GM19452 (cell line): ENCODE data around the gene PDE6D.
A peak's percentile ranks its signal among the peaks of the same experiment; 100 is the strongest.

Experiments
- ATAC-seq: cut with Tn5 transposase; IDR thresholded peaks from one replicate; pipeline ENCODE4 v1.9.1; 2021; ENCODE audit not compliant: unreplicated experiment

Gene PDE6D

DNA sequence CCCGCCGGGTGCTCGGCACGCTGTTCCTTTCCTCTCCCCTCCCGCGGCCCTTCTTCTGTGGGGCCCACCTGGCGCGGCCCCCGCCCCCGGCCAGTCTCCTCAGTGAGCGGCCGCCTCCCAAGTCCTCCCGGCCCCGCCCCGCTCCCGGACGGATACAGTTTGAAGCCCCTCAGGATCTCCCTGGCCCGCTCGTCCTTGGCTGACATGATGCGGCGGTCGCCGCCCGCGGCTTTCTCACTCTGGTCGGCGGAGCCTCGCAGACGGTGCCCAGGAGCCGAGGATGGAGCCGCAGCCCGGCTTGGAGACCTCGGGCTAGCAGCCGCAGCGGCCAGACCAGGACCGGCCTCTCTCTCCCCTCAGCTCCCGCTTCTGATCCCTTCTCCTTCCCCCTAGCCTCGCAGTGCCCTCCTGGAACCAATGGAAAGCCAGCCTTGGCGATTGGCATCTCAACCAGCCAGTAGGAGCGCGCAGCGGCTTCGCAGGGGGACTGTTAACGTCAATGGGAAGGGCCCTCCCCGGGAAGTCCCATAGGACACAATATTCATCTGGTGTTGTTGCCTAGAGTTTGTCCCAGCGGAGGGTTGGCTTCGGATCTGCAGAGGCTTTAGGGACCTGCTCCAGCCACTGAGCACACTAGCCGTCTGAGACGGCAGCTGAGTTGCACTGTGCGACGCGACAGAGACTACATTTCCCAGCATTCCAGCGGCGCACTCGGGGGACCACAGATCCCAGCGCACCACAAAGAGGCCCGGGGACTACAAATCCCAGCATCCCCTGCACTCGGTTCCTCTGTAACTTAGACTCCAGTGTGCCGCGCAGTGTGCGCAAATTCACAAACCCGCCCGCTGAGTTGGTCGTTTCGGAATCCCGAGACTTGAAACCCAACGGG, at the start of gene PDE6D:
Gene PDE6D (minus strand): TSS at position 374 of the 889 bp plus-strand sequence. CDS start 168 bp downstream, at position 206.
- ATAC-seq, result peak; percentile 93

DNA sequence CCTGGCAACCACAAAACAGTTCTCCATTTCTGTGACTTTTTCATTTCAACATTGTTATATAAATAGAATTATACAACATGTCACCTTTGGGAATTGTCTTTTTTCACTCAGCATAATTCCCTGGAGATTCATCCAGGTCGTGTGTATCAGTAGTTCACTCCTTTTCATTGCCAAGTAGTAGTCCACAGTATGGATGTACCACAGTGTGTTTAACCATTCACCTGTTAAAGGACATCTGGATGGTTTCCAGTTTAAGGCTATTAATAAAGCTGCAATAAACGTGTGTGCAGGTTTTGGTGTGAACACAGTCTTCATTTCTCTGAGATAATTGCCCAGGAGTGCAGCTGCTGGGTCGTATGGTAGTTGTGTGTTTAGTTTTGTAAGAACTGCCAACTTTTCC, 40.8 kb upstream of the PDE6D start:
- ATAC-seq, result no peak

GRCh38 chr2:231820786-231821303, 39.8 kb upstream of the PDE6D start:
- no peak for ATAC-seq

GRCh38 chr2:231819447-231820042, 38.5 kb upstream of the PDE6D start:
- no peak for ATAC-seq

GRCh38 chr2:231816327-231817026, 35.4 kb upstream of the PDE6D start:
- no peak for ATAC-seq

GRCh38 chr2:231810905-231811304, 29.8 kb upstream of the PDE6D start:
- no peak for ATAC-seq

DNA sequence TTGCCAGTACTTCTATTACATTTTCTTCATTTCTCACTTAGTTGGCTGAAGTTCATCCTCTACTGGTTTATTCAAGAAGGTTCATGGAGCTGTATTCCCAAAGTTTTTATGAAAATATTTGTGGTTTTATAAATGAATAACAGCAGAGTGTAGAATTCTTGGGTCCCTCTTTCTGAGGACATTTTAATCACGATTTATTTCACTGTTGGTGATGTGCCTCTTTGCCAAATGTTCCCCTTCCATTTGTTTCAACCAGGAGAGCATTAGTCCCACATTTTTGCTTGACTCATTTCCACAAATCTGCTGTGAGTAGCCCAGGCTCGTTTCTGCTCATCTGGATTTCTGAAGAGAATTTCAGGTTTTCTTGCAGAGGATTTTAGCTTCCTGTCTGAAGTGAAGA, 25.9 kb upstream of the PDE6D start:
- no peak for ATAC-seq

GRCh38 chr2:231803501-231804138, 22.5 kb upstream of the PDE6D start:
- no peak for ATAC-seq

- no peak for ATAC-seq
These were observed 19.5 kb upstream of the PDE6D start for GRCh38 chr2:231800493-231801091.

- no peak for ATAC-seq
These were observed 14.6 kb upstream of the PDE6D start for GRCh38 chr2:231795525-231796327.

GRCh38 chr2:231794383-231794782, 13.3 kb upstream of the PDE6D start:
- no peak for ATAC-seq

DNA sequence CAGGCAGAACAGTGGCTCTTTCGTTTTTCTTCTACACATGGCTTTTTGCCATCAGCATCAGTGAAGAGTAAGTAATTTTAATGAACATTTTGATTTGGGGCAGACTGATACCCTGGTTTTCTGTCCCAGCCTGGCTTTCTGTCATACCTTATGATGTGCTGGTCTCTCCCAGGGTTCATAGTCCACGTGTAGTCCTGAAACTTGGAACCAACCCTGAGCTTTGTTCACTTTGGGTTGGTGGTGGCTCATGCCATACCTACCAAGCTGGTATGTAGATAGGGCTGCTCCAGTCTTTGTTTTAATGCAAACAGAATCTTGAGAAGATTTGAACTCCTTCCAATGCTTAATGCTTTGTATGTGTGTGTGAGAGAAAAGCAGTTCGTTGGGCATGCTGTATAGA, 10.0 kb upstream of the PDE6D start:
- no peak for ATAC-seq

GRCh38 chr2:231786917-231787292, 5.8 kb upstream of the PDE6D start:
- no peak for ATAC-seq

DNA sequence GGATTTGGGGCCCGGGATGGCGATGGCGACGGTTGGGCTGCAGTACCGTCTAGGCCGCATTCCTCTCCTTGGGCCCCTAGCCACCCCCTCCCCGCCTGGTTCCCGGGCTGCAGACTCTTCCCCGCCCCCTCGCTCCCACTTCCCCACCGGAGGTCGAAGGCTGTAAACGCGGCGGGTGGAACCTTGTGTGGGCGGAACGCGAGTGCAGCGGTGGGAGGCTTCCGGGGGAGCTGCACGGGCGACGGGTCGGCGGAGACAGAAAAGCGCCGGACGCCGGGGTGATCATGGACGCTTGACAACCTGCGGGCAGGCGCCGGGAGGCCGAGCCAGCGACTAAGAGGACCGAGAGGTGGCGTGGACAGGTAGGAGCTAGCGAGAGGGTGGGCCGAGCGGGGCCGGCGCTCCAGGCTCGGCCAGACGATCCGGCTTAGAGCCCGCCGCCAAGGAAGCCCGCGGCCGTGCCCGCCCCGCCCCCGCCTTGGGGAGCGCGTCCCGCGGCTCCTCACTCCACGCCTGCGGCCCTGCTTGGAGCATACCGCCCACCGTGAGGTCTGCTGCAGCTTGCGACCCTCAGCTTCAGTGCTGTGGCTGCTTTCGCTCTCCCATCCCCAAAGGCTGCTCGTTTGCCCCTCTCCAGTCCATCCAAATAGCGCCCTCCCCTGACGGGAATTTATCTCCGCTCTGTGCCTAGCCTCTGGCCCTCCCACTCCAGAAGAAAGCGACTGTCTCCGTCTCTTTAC, 5.3 kb upstream of the PDE6D start, which contains the start of gene COPS7B:
Gene COPS7B (plus strand): TSS at position 269 of the 740 bp plus-strand sequence. CDS start 2,126 bp downstream, outside the sequence.
- ATAC-seq, result peak; percentile 59

- ATAC-seq, result peak; percentile 2
These were observed 4.7 kb upstream of the PDE6D start for GRCh38 chr2:231785822-231786176.

DNA sequence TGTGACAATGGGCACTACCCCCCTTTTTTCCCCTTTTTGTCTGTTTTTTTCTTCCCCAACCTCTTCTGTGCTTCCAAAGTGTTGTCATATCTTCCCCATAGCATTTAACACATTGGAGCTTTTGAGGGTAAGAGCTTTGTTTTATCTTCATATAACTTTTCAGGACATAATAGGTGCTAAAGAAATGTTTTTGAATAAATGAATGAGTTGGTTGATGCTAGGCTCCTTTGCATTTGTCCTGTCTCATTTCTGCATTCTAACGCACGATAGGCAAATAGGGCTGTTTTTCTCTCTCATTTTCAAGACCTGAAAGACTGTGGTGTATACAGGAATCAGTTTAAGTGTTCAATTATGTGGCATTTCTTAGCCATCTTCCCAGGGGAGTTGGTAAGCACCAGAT, 4.3 kb upstream of the PDE6D start:
- ATAC-seq, result no peak

DNA sequence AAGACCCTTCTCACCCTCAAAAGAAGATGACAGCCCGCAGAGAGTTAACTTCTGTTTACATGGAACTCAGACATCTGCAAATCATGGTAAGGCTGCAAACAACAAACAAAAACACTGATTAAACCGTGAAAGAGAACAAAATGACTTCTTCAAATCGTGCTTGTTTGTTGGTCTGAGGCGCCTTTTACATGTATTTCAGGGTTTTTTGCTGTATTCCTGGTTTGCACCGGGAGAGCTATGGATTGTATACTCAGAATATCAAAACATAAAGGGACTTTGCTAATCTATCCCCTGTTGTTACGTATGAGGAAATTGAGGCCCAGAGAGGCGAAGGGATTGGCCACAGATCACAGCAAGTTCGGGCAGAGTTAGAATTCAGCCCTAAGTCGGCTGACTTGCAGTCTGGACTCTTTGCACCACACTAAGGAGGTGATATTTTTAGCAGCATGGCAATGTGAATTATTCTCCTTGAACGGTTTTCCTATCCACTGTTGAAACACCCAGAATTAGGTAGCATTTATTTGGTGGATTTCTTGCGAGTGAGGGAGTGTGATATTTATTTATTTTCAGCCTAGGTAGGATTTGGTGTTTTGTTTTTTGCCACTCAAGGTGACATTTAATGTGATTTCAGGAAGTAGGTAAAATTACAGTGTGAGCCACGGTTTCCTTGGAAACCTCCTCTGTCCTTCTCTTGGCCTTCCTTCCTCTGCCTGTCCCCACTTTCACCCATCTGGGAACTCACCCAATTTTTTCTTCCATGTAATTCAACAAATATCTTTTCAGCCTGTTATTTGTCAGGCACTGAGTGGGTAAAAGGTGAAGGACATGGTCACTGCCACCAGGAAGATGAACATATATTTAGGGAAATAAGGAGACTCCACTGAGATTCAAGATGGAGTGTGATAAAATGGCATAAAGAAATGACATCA, 980 bp upstream of the PDE6D start:
- ATAC-seq, result no peak
